HepG2 (cell line): ENCODE results near the gene TEC. TPM values are rescaled to one million over a fixed set of nuclear protein-coding genes. Genes with fewer than 3 reads are reported as not detected.

Experiments used
- ATAC-seq: fragments of 200-7000 bp; cut with Tn5 transposase; 3 replicates; pipeline ENCODE4 v1.9.1; 2020; ENCODE audit warnings: mild to moderate bottlenecking, moderate library complexity
- BruUV-seq: library from RNA; stranded (reverse); fragments of 400-500 nt; replicated peaks from 2 replicates; lab custom pipeline; 2021; lab: Mats Ljungman, UMichigan
- CTCF ChIA-PET: fragments of 300-600 bp; formaldehyde crosslinking; extraction: SDS; loops from one replicate; lab custom pipeline; 2021; ENCODE audit warnings: low total read pairs, inconsistent platforms, low intra/inter-chr PET ratio; lab: Yijun Ruan, JAX
- POLR2A ChIA-PET: fragments of 350-600 bp; sonication (Branson Sonifier 250); formaldehyde crosslinking; loops from one replicate; lab custom pipeline; 2020; ENCODE audit warnings: antibody characterized with exemption, inconsistent platforms; lab: Yijun Ruan, JAX
- DNase-seq: peaks from one replicate; pipeline ENCODE4 v3.0.0-alpha.2; 2015; ENCODE audit warnings: low spot score
- FAIRE-seq: peaks from 3 replicates; lab custom pipeline; 2011; peaks lifted over from hg19 to GRCh38; lab: Jason Lieb, UNC
- H2AFZ ChIP-seq: one replicate; pipeline ENCODE4 v1.6.1; 2011; ENCODE audit warnings: low read length, inconsistent platforms
- H3K27ac ChIP-seq: fragments of 300-600 bp; 3 replicates; pipeline ENCODE4 v1.8.0; 2011; ENCODE audit warnings: mixed run types, mild to moderate bottlenecking, mixed read lengths, low read length, inconsistent platforms; ENCODE audit not compliant: insufficient read depth; ENCODE audit errors: extremely low read length
- H3K27me3 ChIP-seq, 2 experiments: fragments of 200-600 bp in 1 of 2; 2 replicates in 1 of 2; 3 replicates in 1 of 2; pipeline versions ENCODE4 v1.6.0 to v1.8.0; 2011; ENCODE audit warnings: low read length in 2 of 2, mild to moderate bottlenecking in 2 of 2, moderate library complexity in 2 of 2, inconsistent platforms in 1 of 2; ENCODE audit not compliant: insufficient read depth in 2 of 2, control insufficient read depth in 1 of 2
- H3K36me3 ChIP-seq, 2 experiments: fragments of 200-600 bp in 1 of 2; replicated peaks in 1 of 2; 2 replicates in 1 of 2; 3 replicates in 1 of 2; pipeline versions ENCODE4 v1.5.1 to v1.8.0; 2011; ENCODE audit warnings: low read length in 2 of 2, inconsistent platforms in 1 of 2; ENCODE audit not compliant: insufficient read depth in 2 of 2, control insufficient read depth in 1 of 2
- H3K4me1 ChIP-seq: 2 replicates; pipeline ENCODE4 v1.5.1; 2012; ENCODE audit warnings: low read length, inconsistent platforms; ENCODE audit not compliant: insufficient read depth
- H3K4me2 ChIP-seq: 2 replicates; pipeline ENCODE4 v1.6.0; 2011; ENCODE audit warnings: low read depth, low read length, inconsistent platforms
- H3K4me3 ChIP-seq, 3 experiments: fragments of 200-600 bp in 1 of 3; sonication (generic), shearing (Covaris generic) in 1 of 3; replicated peaks in 1 of 3; 2 replicates each; pipeline ENCODE4 v1.5.1; 2011 to 2016; ENCODE audit warnings: low read length in 3 of 3, inconsistent platforms in 2 of 3, low read depth in 2 of 3, mild to moderate bottlenecking in 2 of 3, control low read depth in 1 of 3, mixed read lengths in 1 of 3; ENCODE audit not compliant: insufficient read depth in 1 of 3
- H3K79me2 ChIP-seq: one replicate; pipeline ENCODE4 v1.6.1; 2011; ENCODE audit warnings: low read length, inconsistent platforms; ENCODE audit not compliant: insufficient read depth
- H3K9ac ChIP-seq: 2 replicates; pipeline ENCODE4 v1.6.0; 2011; ENCODE audit warnings: mild to moderate bottlenecking, low read depth, low read length, inconsistent platforms; ENCODE audit not compliant: insufficient read depth
- H3K9me3 ChIP-seq: 2 replicates; pipeline ENCODE4 v1.5.1; 2012; ENCODE audit warnings: mild to moderate bottlenecking, low read length
- H4K20me1 ChIP-seq: 2 replicates; pipeline ENCODE4 v1.6.0; 2011; ENCODE audit warnings: inconsistent platforms, mild to moderate bottlenecking, low read length, moderate library complexity; ENCODE audit not compliant: insufficient read depth
- CEBPB ChIP-seq: IDR thresholded peaks from 2 replicates; pipeline ENCODE4 v1.6.1; 2011; ENCODE audit warnings: low read depth, low read length, improper control_type of control experiment, borderline replicate concordance
- MIXL1 ChIP-seq: IDR thresholded peaks from 2 replicates; pipeline ENCODE4 v1.6.1; 2016
- NCOA5 ChIP-seq: sonication (generic); formaldehyde crosslinking; IDR thresholded peaks from 2 replicates; pipeline ENCODE4 v1.4.0; 2020; ENCODE audit warnings: missing genetic modification reagents
- SOX13 ChIP-seq, 3 experiments: fragments of 450-650 bp in 1 of 3; sonication (generic) in 1 of 3; formaldehyde crosslinking in 1 of 3; IDR thresholded peaks in 2 of 3; conservative IDR thresholded peaks in 1 of 3; 2 replicates each; pipeline versions ENCODE4 v1.5.0 to v1.6.1; 2016 to 2020; ENCODE audit warnings: antibody characterized with exemption in 1 of 3, mild to moderate bottlenecking in 1 of 3, missing compliant biosample characterization in 1 of 3, missing genetic modification reagents in 1 of 3, moderate library complexity in 1 of 3
- ZNF12 ChIP-seq: sonication (generic); formaldehyde crosslinking; IDR thresholded peaks from 2 replicates; pipeline ENCODE4 v1.5.0; 2020; ENCODE audit warnings: missing genetic modification reagents
- ZNF407 ChIP-seq: sonication (generic); formaldehyde crosslinking; IDR thresholded peaks from one replicate; pipeline ENCODE4 v1.5.1; 2020; ENCODE audit warnings: mild to moderate bottlenecking, missing genetic modification reagents; ENCODE audit errors: not compliant biosample characterization
- ZNF431 ChIP-seq: sonication (generic); formaldehyde crosslinking; IDR thresholded peaks from 2 replicates; pipeline ENCODE4 v1.9.0; 2022; ENCODE audit warnings: missing genetic modification reagents, low read depth, mild to moderate bottlenecking, borderline replicate concordance
- ZNF816 ChIP-seq: sonication (generic); formaldehyde crosslinking; IDR thresholded peaks from 2 replicates; pipeline ENCODE4 v1.8.0; 2022; ENCODE audit warnings: missing genetic modification reagents, mild to moderate bottlenecking, borderline replicate concordance
- WGBS: methylation state at CpG from one replicate; pipeline ENCODE4 v1.1.6; 2017; ENCODE audit warnings: low lambda C conversion rate; 5-methylcytosine and 5-hydroxymethylcytosine counted together
- in situ Hi-C: cut with HindIII; loops from 2 replicates; pipeline ENCODE4 v1.10.0; 2017; ENCODE audit warnings: low pct_unique_long_range_greater_than_20kb; ENCODE audit not compliant: extremely low pct_ligation_motif_present
- intact Hi-C: fragments of 100-400 bp; cut with micrococcal nuclease; formaldehyde crosslinking; loops from one replicate; pipeline ENCODE4 v1.10.0; 2022; ENCODE audit not compliant: unreplicated experiment
- polyA plus RNA-seq, 8 experiments: library from polyadenylated mRNA; depleted of rRNA in 3 of 8; stranded (reverse) in 7 of 8; unstranded in 1 of 8; fragments of >200 nt; fragmentation: Illumina TruSeq in 4 of 8; extraction: Trizol in 4 of 8; gene quantifications; 2 replicates each; pipeline versions ENCODE4 v1.2.1 to v1.2.3, GENCODE V29; 2011 to 2016; ENCODE audit warnings: low read depth in 4 of 8, missing spikeins in 1 of 8, mixed read lengths in 1 of 8; ENCODE audit not compliant: insufficient read depth in 1 of 8
- total RNA-seq, 5 experiments: library from RNA; depleted of rRNA; stranded (reverse); fragments of >200 nt; fragmentation: Illumina TruSeq; extraction: Trizol; gene quantifications; 2 replicates each; pipeline ENCODE4 v1.2.3, GENCODE V29; 2016; ENCODE audit warnings: low read depth in 1 of 5
- TF ChIP-seq, protein P1 (sequence below): IDR thresholded peaks from 2 replicates; pipeline ENCODE4 v1.6.1; 2012; ENCODE audit warnings: low read depth, low read length, improper control_type of control experiment
- TF ChIP-seq, protein P2 (sequence below): sonication (generic); formaldehyde crosslinking; IDR thresholded peaks from 2 replicates; pipeline ENCODE4 v1.5.0; 2020; ENCODE audit warnings: mild to moderate bottlenecking, missing genetic modification reagents

Gene TEC
- total and polyA plus RNA-seq, 2 of the 13 experiments (the other 11 are each of a cell fraction or from before 2014, with no cell fraction given) = 0.05 to 0.20 TPM

- WGBS = 48% methylated on average over 4 of the region's 4 CpGs
- BruUV-seq = no TSS peak
- H3K79me2 ChIP-seq = no peaks in the 10 kb centered on the region
- in situ Hi-C loops (no loop called here), intact Hi-C loops (no loop called here)
- H4K20me1 ChIP-seq = no peaks in the 10 kb centered on the region
- DNase-seq (no peak), FAIRE-seq (no peak), ATAC-seq (no peak)
- H3K9me3 ChIP-seq = no peaks in the 10 kb centered on the region
- no peak overlapping the region for H3K27ac ChIP-seq
- H2AFZ ChIP-seq = no peak overlapping the region
- H3K4me2 ChIP-seq = no peak overlapping the region
- H3K27me3 ChIP-seq = no peaks in the 10 kb centered on the region
- H3K36me3 ChIP-seq = no peaks in the 10 kb centered on the region
- no peak overlapping the region for H3K9ac ChIP-seq
- H3K4me1 ChIP-seq = no peaks in the 10 kb centered on the region
- ChIA-PET CTCF (no interaction called here), POLR2A (no interaction called here)
- no peak overlapping the region for H3K4me3 ChIP-seq
- TF ChIP-seq ZNF12 (CRISPR knock-in tag) = no peak
- TF ChIP-seq, protein P1, sequence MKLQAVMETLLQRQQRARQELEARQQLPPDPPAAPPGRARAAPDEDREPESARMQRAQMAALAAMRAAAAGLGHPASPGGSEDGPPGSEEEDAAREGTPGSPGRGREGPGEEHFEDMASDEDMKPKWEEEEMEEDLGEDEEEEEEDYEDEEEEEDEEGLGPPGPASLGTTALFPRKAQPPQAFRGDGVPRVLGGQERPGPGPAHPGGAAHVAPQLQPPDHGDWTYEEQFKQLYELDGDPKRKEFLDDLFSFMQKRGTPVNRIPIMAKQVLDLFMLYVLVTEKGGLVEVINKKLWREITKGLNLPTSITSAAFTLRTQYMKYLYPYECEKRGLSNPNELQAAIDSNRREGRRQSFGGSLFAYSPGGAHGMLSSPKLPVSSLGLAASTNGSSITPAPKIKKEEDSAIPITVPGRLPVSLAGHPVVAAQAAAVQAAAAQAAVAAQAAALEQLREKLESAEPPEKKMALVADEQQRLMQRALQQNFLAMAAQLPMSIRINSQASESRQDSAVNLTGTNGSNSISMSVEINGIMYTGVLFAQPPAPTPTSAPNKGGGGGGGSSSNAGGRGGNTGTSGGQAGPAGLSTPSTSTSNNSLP = no peak
- no peak for TF ChIP-seq CEBPB
- no peak for TF ChIP-seq MIXL1 (CRISPR knock-in tag)
- TF ChIP-seq, protein P2, sequence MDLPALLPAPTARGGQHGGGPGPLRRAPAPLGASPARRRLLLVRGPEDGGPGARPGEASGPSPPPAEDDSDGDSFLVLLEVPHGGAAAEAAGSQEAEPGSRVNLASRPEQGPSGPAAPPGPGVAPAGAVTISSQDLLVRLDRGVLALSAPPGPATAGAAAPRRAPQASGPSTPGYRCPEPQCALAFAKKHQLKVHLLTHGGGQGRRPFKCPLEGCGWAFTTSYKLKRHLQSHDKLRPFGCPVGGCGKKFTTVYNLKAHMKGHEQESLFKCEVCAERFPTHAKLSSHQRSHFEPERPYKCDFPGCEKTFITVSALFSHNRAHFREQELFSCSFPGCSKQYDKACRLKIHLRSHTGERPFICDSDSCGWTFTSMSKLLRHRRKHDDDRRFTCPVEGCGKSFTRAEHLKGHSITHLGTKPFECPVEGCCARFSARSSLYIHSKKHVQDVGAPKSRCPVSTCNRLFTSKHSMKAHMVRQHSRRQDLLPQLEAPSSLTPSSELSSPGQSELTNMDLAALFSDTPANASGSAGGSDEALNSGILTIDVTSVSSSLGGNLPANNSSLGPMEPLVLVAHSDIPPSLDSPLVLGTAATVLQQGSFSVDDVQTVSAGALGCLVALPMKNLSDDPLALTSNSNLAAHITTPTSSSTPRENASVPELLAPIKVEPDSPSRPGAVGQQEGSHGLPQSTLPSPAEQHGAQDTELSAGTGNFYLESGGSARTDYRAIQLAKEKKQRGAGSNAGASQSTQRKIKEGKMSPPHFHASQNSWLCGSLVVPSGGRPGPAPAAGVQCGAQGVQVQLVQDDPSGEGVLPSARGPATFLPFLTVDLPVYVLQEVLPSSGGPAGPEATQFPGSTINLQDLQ (CRISPR knock-in tag) = no peak
- no peak for TF ChIP-seq SOX13 (IDR thresholded peaks at IDR 0.05)
- TF ChIP-seq SOX13 (CRISPR knock-in tag; conservative IDR thresholded peaks at IDR 0.05 in 1 of 2, IDR thresholded peaks at IDR 0.05 in 1 of 2) = no peak
- TF ChIP-seq ZNF407 (CRISPR knock-in tag) = no peak
- no peak for TF ChIP-seq ZNF816 (CRISPR knock-in tag)
- TF ChIP-seq ZNF431 (CRISPR knock-in tag) = no peak
- TF ChIP-seq NCOA5 (CRISPR knock-in tag) = no peak
These were observed 107.5 kb downstream of the TEC start for GRCh38 chr4:48162162-48162561.
